Cerebellar nuclear complex (tissue), 1 donor: ENCODE results near the gene EIF3J.

Experiments
- DNase-seq, 2 experiments: peaks; one replicate each; lab custom pipeline; 2025; lab: John Stamatoyannopoulos, UW

EIF3J gene

DNA sequence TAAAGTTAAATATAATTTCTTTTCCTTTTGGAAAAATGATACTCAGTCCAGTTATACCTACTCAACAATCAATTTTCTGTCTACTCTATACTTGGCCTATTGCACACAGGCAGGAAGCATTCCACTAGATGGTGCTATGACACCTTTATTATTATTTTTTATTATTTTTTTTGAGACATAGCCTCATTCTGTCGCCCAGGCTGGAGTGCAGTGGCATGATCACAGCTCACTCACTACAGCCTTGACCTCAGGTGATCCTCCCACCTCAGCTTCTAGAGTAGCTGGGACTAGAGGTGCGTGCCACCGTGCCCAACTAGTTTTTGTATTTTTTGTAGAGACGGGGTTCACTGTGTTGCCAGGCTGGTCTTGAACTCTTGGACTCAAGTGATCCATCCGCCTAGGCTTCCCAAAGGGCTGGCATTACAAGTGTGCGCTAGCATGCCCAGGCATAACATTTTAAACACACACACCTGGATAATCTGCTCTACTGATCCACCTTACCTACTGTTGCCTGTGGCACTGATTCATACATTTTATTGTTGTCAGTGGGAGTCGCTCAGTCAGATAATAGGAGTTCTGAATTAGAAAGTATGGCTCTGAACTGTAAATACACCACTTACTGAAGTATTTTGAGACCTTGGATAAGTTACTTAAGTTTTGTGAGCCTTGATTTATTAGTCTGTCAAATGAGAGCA lies 56.2 kb downstream of the EIF3J start:
- no peak for DNase-seq

DNA sequence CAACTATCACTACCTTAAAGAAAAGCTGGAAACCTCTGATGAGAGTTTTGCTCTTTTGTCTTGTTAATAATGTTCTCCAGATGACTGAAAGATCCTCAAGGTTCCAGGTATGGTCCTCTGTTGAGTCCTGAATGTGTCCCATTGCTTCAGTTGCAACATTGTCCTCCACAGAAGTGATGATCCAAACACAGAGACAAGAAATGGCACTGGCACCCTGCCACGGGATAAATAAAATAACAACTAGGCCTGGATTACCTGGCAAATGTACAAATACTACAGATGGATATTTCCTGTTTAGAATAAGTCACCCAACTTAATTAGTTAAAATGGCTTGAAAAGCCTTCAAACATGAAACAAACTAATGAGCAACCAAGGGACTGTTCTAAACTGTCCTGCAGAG lies 58.3 kb downstream of the EIF3J start:
- DNase-seq, result no peak

DNA sequence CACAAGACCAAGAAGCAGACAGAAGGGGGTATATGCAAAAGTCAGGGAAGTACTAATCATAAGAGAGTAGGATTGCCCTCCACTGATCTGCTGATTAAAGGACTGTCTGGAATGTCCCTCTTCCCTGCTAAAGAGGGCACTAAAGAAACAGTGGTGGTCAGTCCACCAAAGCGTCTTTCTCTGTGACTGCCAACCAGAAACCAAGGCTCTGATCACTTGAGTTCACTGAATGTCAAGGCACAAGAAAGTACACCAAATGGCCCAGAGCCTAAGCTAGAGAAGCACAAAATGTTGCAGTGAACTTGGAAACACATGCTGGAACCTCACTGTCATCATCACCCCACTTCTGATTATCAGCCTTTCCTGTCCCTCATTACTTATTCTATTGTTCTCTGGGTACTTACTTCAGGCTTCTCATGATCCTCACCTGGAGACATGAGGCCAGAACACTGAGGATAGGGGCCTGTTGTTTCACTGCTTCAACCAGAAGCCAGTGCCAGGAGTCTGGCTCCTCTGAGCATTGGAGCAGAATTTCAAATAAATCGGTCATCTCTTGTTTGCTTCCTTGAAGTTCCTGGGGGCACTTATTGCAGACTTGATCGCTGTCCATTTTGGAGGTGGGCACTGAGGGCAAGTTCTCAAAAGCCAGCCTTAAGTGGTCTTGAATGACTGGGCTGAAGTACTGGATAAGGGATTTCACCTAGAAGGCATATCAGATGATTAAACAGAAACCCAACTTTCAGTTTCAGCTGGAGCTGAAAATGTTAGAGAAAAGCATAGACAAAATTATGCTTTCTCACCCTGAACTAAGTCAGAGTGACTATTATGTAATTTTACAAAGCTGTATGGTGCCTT lies 58.9 kb downstream of the EIF3J start:
- DNase-seq, result no peak

GRCh38 chr15:44596511-44597010 lies 59.6 kb downstream of the EIF3J start:
- DNase-seq, result no peak

GRCh38 chr15:44598066-44598465 lies 61.1 kb downstream of the EIF3J start:
- no peak for DNase-seq

DNA sequence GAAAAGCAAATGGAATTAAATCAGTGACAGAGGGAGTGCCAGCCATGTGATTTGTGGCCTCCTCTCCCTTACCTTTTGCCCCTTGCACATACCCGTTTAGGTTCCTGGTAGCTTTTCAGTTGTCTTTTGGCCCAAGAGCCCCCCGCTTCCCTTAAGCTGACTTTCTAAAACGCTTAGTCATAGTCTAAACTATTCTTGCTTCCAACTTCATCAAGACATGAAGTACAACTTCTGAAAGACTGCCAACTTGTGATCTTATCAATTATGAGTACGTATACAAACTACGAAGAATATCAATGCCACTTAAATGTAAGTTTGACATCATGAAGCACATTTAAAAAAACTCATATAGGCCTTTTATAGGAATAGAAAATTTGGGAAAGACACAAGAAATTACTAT lies 61.9 kb downstream of the EIF3J start:
- no peak for DNase-seq

DNA sequence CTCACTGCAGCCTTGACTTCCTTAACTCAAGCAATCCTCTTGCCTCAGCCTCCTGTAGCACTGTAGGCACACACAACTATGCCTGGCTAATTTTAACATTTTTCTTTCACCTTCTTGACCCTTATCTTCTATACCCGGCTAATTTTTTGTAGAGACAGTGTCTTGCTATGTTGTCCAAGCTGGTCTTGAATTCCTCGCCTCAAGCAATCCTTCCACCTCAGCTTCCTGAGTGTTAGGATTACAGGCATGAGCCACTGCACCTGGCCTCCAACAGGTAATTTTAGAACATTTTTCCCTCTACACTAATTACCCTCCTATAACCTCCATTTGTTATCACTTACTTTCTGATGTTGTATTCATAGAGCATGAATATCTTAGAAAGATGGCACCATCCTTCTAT lies 66.2 kb downstream of the EIF3J start:
- DNase-seq, result no peak

DNA sequence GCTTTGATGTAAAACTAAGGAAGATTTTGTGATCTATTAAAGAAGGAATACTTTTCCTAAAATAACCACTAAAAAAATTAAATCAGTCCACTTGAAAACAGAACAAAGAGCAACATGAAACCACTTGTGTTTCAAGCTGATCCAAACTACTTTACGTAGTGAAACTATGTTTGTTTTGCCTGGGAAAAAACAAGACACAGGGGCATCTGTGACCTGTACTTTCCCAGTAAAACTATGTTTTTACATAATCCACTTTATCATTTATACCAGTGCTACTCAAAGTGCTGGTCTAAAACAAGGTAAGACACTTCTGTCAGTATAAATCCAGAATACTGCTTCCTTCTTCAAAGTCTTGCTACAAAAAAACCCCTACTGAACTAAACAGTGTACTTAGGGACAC lies 69.8 kb downstream of the EIF3J start:
- no peak for DNase-seq
